Trophoblast cell (in vitro differentiated cells and primary cell): ENCODE results near the gene FN1.

ENCODE experiments used
- DNase-seq, 2 donors: peaks; one replicate each; pipeline ENCODE4 v3.0.0-alpha.2; 2016
- H2AFZ ChIP-seq: 2 replicates; pipeline ENCODE4 v1.6.1; 2013; ENCODE audit warnings: low read length, moderate library complexity, mild to moderate bottlenecking; ENCODE audit not compliant: insufficient read depth, poor library complexity
- H2AK5ac ChIP-seq: 2 replicates; pipeline ENCODE4 v1.6.1; 2013; ENCODE audit warnings: mild to moderate bottlenecking, low read length
- H2BK120ac ChIP-seq: 2 replicates; pipeline ENCODE4 v1.6.1; 2013; ENCODE audit warnings: low read length, mild to moderate bottlenecking, moderate library complexity; ENCODE audit not compliant: insufficient read depth, poor library complexity
- H2BK12ac ChIP-seq: 2 replicates; pipeline ENCODE4 v1.6.1; 2013; ENCODE audit warnings: mild to moderate bottlenecking, low read length, moderate library complexity
- H2BK5ac ChIP-seq: 2 replicates; pipeline ENCODE4 v1.6.1; 2013; ENCODE audit warnings: low read length, low read depth, moderate library complexity, mild to moderate bottlenecking; ENCODE audit not compliant: poor library complexity
- H3K14ac ChIP-seq: 2 replicates; pipeline ENCODE4 v1.6.1; 2013; ENCODE audit warnings: mild to moderate bottlenecking, low read length
- H3K18ac ChIP-seq: 2 replicates; pipeline ENCODE4 v1.6.1; 2013; ENCODE audit warnings: mild to moderate bottlenecking, low read length
- H3K23ac ChIP-seq: 2 replicates; pipeline ENCODE4 v1.6.1; 2013; ENCODE audit warnings: low read length
- H3K27ac ChIP-seq: 2 replicates; pipeline ENCODE4 v1.5.1; 2013; ENCODE audit warnings: low read depth, mild to moderate bottlenecking, inconsistent platforms, low read length, moderate library complexity
- H3K27me3 ChIP-seq: 2 replicates; pipeline ENCODE4 v1.6.1; 2013; ENCODE audit warnings: inconsistent platforms, mild to moderate bottlenecking, low read length, moderate library complexity; ENCODE audit not compliant: insufficient read depth
- H3K36me3 ChIP-seq, 2 experiments: 1 replicate in 1 of 2; 2 replicates in 1 of 2; pipeline ENCODE4 v1.6.1; 2013; ENCODE audit warnings: low read length in 2 of 2, mild to moderate bottlenecking in 2 of 2, moderate library complexity in 1 of 2; ENCODE audit not compliant: insufficient read depth in 2 of 2, control insufficient read depth in 1 of 2
- H3K4ac ChIP-seq: 2 replicates; pipeline ENCODE4 v1.6.1; 2013; ENCODE audit warnings: low read depth, mild to moderate bottlenecking, low read length, moderate library complexity
- H3K4me1 ChIP-seq, 2 experiments: 1 replicate in 1 of 2; 2 replicates in 1 of 2; pipeline ENCODE4 v1.6.1; 2013; ENCODE audit warnings: low read length in 2 of 2, mild to moderate bottlenecking in 2 of 2, moderate library complexity in 1 of 2; ENCODE audit not compliant: insufficient read depth in 2 of 2, control insufficient read depth in 1 of 2
- H3K4me2 ChIP-seq: 2 replicates; pipeline ENCODE4 v1.6.1; 2013; ENCODE audit warnings: inconsistent platforms, mild to moderate bottlenecking, low read length, moderate library complexity
- H3K4me3 ChIP-seq: 2 replicates; pipeline ENCODE4 v1.5.1; 2013; ENCODE audit warnings: mild to moderate bottlenecking, low read depth, low read length, inconsistent platforms
- H3K79me1 ChIP-seq: one replicate; pipeline ENCODE4 v1.6.1; 2013; ENCODE audit warnings: low read length
- H3K79me2 ChIP-seq: 2 replicates; pipeline ENCODE4 v1.6.1; 2013; ENCODE audit warnings: low read length, mild to moderate bottlenecking; ENCODE audit not compliant: control insufficient read depth, insufficient read depth, poor library complexity
- H3K9ac ChIP-seq: 2 replicates; pipeline ENCODE4 v1.6.1; 2013; ENCODE audit warnings: mild to moderate bottlenecking, low read length
- H3K9me3 ChIP-seq: 2 replicates; pipeline ENCODE4 v1.6.1; 2013; ENCODE audit warnings: low read depth, mild to moderate bottlenecking, control low read depth, inconsistent platforms, low read length; ENCODE audit not compliant: insufficient read depth
- H4K12ac ChIP-seq: 2 replicates; pipeline ENCODE4 v1.6.1; 2013; ENCODE audit warnings: low read depth, mild to moderate bottlenecking, low read length, moderate library complexity
- H4K8ac ChIP-seq: 2 replicates; pipeline ENCODE4 v1.6.1; 2013; ENCODE audit warnings: low read depth, mild to moderate bottlenecking, low read length, moderate library complexity
- H4K91ac ChIP-seq: one replicate; pipeline ENCODE4 v1.6.1; 2013; ENCODE audit warnings: low read depth, mild to moderate bottlenecking, low read length, moderate library complexity
- WGBS: extraction: QIAGEN DNeasy Blood & Tissue Kit; methylation state at CpG from one replicate; pipeline ENCODE4 v1.1.7; 2013; ENCODE audit warnings: missing lambda C conversion rate; ENCODE audit not compliant: insufficient read length, insufficient coverage; ENCODE audit errors: extremely low coverage; 5-methylcytosine and 5-hydroxymethylcytosine counted together

The FN1 gene

DNA sequence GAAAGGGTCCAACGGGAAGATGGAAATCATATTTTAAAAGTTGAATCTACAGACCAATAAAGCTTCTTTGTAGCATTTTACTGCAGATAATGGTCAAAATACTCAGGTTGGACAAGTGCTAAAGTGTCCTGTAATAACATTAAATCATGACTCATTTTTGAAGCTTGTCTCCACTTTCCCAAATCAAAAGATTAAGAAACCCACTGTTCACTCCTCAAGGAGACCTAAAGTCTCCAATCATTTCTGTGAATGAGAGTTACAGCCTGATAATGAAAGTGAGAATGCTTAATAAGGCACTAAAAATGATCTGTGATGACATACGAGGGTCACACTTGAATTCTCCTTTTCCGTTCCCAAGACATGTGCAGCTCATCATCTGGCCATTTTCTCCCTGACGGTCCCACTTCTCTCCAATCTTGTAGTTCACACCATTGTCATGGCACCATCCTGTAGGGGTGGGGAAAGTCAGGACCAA, 70.6 kb downstream of the FN1 start:
- Histone ChIP-seq H3K79me1 (no peaks in the 10 kb centered on the region), H3K14ac (no peak overlapping the region), H3K27ac (no peak overlapping the region), H3K36me3 (peaks cover 29 to 55% of the 10 kb centered on the region in 2 experiments), H3K4ac (no peak overlapping the region), H2BK12ac (no peak overlapping the region), H2BK5ac (no peak overlapping the region), H4K12ac (no peak overlapping the region), H3K9me3 (no peaks in the 10 kb centered on the region), H3K27me3 (no peaks in the 10 kb centered on the region), H3K23ac (no peak overlapping the region), H3K18ac (no peak overlapping the region), H4K91ac (no peak overlapping the region), H3K4me2 (no peak overlapping the region), H3K79me2 (no peaks in the 10 kb centered on the region), H3K4me3 (no peak overlapping the region), H3K4me1 (no peaks in the 10 kb centered on the region), H2AK5ac (no peak overlapping the region), H2AFZ (no peak overlapping the region), H3K9ac (no peak overlapping the region), H4K8ac (no peak overlapping the region), H2BK120ac (no peak overlapping the region)
- DNase-seq, result peak in 1 of 2 donors; percentile 33
- WGBS, result no CpG with 5 or more reads among the region's 4 CpGs

DNA sequence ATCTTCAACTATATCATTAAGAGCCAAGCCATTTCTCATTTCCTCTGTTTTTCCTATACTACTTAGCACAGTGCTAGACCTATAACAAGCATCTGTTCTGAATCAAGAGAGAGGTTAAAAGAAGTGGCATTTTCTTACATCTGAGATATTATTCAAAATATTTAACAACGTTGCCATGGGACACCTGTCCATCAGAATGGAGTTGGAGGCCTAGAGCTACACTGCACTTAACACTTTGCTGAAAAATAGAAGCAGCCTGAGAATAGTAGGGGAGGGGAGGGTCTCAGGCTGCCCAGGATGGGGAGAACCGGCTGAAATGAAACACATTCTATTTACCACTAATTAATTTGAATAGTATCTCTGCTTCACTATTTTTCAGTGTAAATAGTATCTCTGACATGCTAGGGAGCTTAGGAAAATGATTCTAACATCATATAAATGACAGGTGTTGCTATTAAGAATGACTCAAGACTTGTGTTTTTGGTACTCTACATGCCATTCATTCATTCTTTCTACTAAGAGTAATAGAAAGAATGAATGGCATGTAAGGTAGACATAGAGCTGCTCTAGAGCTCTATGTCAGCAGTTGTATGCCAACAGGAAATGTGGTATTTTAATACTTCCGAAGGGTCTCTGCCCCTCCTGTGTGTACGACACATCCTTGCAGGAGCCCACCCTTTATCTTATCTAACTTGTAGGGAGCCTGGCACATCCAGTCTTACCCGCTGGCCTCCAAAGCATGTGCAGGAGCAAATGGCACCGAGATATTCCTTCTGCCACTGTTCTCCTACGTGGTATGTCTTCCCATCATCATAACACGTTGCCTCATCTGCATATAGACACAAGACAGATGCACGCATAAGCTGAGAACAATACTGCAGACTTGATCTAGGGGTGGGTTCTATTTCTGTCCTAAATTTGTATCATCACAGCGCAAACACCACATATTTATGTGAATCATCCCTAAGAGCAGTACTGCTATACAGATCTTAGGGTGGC, 71.4 kb downstream of the FN1 start:
- H3K9ac ChIP-seq, result no peak overlapping the region
- H2AFZ ChIP-seq, result no peak overlapping the region
- no peaks in the 10 kb centered on the region for H3K4me1 ChIP-seq
- no peaks in the 10 kb centered on the region for H3K27me3 ChIP-seq
- H2AK5ac ChIP-seq, result no peak overlapping the region
- no CpG with 5 or more reads among the region's 10 CpGs for WGBS
- no peak overlapping the region for H3K18ac ChIP-seq
- H2BK120ac ChIP-seq, result no peak overlapping the region
- no peak overlapping the region for H3K27ac ChIP-seq
- no peaks in the 10 kb centered on the region for H3K9me3 ChIP-seq
- H3K36me3 ChIP-seq, result peaks cover 30 to 54% of the 10 kb centered on the region in 2 experiments
- no peak overlapping the region for H2BK12ac ChIP-seq
- no peak overlapping the region for H2BK5ac ChIP-seq
- H3K79me1 ChIP-seq, result no peaks in the 10 kb centered on the region
- no peak overlapping the region for H3K14ac ChIP-seq
- no peak overlapping the region for H3K4me3 ChIP-seq
- H3K4ac ChIP-seq, result no peak overlapping the region
- no peak overlapping the region for H4K91ac ChIP-seq
- H4K12ac ChIP-seq, result no peak overlapping the region
- H4K8ac ChIP-seq, result no peak overlapping the region
- no peak overlapping the region for H3K23ac ChIP-seq
- DNase-seq, result peak in 1 of 2 donors; percentile 60
- no peaks in the 10 kb centered on the region for H3K79me2 ChIP-seq
- H3K4me2 ChIP-seq, result no peak overlapping the region

DNA sequence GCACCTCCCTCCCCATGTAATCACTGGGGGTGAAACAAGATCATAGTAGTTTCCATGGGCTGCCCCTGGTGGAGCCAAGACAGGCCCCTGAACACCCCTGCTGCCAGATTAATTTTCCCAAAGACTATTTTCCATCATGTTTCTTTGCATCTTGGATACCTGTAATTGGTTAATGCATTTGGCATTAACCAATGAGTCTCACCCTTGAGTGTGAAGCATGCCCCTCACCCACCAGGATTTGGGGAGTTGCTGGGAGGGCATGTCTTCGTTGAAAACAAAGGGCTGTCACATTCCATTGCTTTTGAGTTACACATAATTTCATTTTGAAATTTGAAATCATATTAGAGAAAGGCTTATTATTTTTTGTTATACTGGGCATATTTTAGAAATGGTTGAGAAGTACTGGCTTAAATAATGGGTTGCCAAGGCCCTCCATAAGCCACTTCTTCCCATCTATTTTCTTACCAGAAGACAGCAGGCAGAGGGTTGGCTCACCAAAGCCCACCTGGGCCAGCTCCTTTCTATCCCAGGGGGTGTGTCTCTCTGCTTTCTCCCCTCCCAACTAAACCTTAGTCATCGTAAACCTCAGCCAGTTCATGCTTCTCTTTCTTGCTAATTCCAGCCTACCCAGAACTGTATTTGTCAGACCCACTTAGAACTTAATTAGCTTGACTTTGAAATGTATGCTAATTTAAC, 72.3 kb downstream of the FN1 start:
- no peaks in the 10 kb centered on the region for H3K79me1 ChIP-seq
- H3K4me3 ChIP-seq, result no peak overlapping the region
- no peak overlapping the region for H3K4me2 ChIP-seq
- H2AK5ac ChIP-seq, result no peak overlapping the region
- H3K4me1 ChIP-seq, result no peaks in the 10 kb centered on the region
- H3K79me2 ChIP-seq, result no peaks in the 10 kb centered on the region
- H3K27ac ChIP-seq, result no peak overlapping the region
- no peak overlapping the region for H2AFZ ChIP-seq
- WGBS, result no CpG with 5 or more reads among the region's 2 CpGs
- DNase-seq, result no peak
- no peak overlapping the region for H3K23ac ChIP-seq
- no peak overlapping the region for H3K9ac ChIP-seq
- H4K12ac ChIP-seq, result no peak overlapping the region
- H2BK120ac ChIP-seq, result no peak overlapping the region
- no peak overlapping the region for H3K14ac ChIP-seq
- no peak overlapping the region for H2BK5ac ChIP-seq
- no peaks in the 10 kb centered on the region for H3K9me3 ChIP-seq
- no peak overlapping the region for H4K8ac ChIP-seq
- H3K4ac ChIP-seq, result no peak overlapping the region
- no peaks in the 10 kb centered on the region for H3K27me3 ChIP-seq
- peaks cover 30 to 56% of the 10 kb centered on the region in 2 experiments for H3K36me3 ChIP-seq
- H4K91ac ChIP-seq, result no peak overlapping the region
- no peak overlapping the region for H3K18ac ChIP-seq
- H2BK12ac ChIP-seq, result no peak overlapping the region

DNA sequence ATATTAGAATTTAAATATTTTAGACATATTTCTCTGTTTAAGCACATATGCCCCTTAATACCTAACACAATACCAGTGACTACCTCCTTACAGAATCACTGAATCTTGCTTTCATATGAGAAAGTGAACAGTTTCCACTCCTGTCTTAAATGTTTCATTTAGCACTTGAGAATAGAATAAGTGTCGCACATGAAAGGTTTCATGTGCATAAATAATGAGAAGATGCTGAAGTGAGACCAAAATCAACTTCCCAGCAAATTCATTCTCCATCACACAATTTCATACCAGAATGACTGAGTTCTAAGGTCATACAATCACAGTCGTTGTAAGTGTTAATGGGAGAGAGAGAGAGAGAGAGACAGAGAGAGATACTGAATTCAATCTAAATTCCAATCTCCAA, 72.8 kb downstream of the FN1 start:
- no peaks in the 10 kb centered on the region for H3K79me2 ChIP-seq
- H2AFZ ChIP-seq, result no peak overlapping the region
- no peaks in the 10 kb centered on the region for H3K9me3 ChIP-seq
- no peak overlapping the region for H4K12ac ChIP-seq
- H3K36me3 ChIP-seq, result peaks cover 30 to 54% of the 10 kb centered on the region in 2 experiments
- no peak overlapping the region for H3K23ac ChIP-seq
- no peak overlapping the region for H3K9ac ChIP-seq
- no peak overlapping the region for H2AK5ac ChIP-seq
- no peak overlapping the region for H2BK120ac ChIP-seq
- H3K27me3 ChIP-seq, result no peaks in the 10 kb centered on the region
- no peaks in the 10 kb centered on the region for H3K4me1 ChIP-seq
- DNase-seq, result peak in 1 of 2 donors; percentile 26
- H2BK5ac ChIP-seq, result no peak overlapping the region
- H4K8ac ChIP-seq, result no peak overlapping the region
- H2BK12ac ChIP-seq, result no peak overlapping the region
- H3K14ac ChIP-seq, result no peak overlapping the region
- no peak overlapping the region for H3K4me2 ChIP-seq
- H3K79me1 ChIP-seq, result no peaks in the 10 kb centered on the region
- no peak overlapping the region for H3K18ac ChIP-seq
- H3K4ac ChIP-seq, result no peak overlapping the region
- no peak overlapping the region for H3K27ac ChIP-seq
- no CpG with 5 or more reads among the region's 2 CpGs for WGBS
- no peak overlapping the region for H4K91ac ChIP-seq
- no peak overlapping the region for H3K4me3 ChIP-seq
